ENCODE data around the gene TTLL6. TPM values are rescaled to one million over a fixed set of nuclear protein-coding genes. Genes with fewer than 3 reads are reported as not detected.

Gene TTLL6
- total RNA-seq, 4 donors from 2014 or later = 0.34 to 1.2 (median 0.89) TPM

DNA sequence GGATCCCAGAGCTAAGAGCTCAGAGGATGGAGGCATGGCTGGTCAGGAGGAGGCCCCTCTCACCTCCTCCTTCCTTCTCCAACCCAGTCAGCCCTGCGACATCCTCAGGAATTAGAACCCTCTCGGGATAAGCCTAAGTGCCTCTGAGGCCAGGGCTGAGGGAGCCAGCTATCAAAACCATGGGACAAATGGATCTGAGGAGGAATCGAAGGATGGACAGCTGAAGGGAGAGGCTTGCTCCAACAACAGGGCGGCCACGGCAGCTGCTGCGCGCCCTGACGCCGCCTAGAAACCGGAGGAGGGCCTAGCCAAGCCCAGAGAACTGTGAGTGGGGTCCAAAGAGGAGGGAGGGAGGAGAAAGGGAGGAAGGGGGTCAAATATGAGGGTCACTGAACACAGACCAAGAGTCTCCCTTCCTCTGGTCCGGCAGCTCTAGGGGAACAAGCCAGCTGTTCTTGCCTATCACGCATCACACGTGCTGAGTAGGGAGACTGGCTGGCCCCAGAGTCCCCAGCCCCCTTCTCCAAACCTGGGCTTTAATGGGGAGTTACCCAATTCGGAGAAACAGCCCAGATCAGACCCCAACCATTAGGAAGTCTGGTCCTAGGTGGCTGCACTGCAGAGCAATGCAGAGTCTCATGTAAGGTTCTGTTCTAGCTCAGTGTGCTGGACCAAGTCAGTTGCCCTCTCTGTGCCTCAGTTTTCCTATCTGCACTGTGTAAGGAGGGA lies 82.5 kb downstream of the TTLL6 start:
- Histone ChIP-seq H3K27ac (no peak overlapping the region), H3K36me3 (no peaks in the 10 kb centered on the region), H3K27me3 (peaks cover 65% of the 10 kb centered on the region), H3K4me1 (peaks cover 3 to 4% of the 10 kb centered on the region in 2 donors), H3K9me3 (no peaks in the 10 kb centered on the region), H3K4me3 (replicated peaks in 1 of 3) (no peak overlapping the region)
- WGBS, 2 donors = 4 to 5% methylated on average over 11 to 14 of the region's 14 CpGs
- DNase-seq = no peak
- TF ChIP-seq POLR2A (IDR thresholded peaks at IDR 0.05) (no peak), CTCF (IDR thresholded peaks at IDR 0.05) (no peak)
- intact Hi-C loops (cut with DNase I) = loop anchor here (10.0 kb wide), 1 partner anchor 260 kb away; the partner anchor contains the start of gene IGF2BP1

DNA sequence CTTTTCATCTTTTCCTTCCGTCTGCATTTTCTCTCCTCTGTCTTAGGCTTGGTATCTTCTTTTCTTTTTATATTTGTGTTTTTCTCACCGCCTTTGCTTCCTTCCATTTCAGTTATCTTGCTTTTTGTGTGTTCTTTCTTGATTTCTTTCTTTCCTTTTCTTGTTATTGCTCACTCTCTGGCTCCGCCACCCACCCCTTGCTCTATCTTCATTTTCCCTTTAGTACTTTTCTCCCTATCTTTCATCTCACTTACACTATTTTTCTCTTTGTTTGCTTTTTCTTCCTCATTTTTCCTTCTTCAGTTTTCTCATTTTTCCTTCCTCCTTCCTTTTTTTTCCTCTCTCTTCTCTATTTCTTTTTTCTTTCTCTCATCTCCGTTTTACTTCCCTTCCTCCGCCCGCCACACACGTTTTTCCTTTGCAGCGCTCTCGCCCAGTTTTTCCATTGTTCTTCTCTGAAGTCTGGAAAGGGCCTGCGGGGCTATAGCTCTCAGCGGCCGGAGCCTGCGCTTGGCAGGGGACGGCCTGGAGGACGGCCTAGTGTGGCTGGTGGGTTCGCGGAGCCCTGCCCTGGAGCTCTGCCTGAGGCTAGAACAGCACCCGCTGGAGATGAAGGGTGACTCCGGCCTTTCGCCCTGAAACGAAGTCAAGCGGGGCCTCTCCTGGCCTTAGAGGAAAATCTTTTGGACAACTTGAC lies 83.2 kb downstream of the TTLL6 start:
- H3K27me3 ChIP-seq = peaks cover 65% of the 10 kb centered on the region

GRCh38 chr17:48732688-48733629 lies 84.1 kb downstream of the TTLL6 start:
- H3K27me3 ChIP-seq = peaks cover 62% of the 10 kb centered on the region
- WGBS, 2 donors = 5 to 6% methylated on average over 36 to 41 of the region's 50 CpGs
- H3K4me3 ChIP-seq (replicated peaks in 1 of 3) = no peak overlapping the region
- H3K9me3 ChIP-seq = no peaks in the 10 kb centered on the region
- TF ChIP-seq CTCF (IDR thresholded peaks at IDR 0.05) = no peak
- TF ChIP-seq POLR2A (IDR thresholded peaks at IDR 0.05) = no peak
- intact Hi-C loops (cut with DNase I) = loop anchor here (10.0 kb wide), 1 partner anchor 262 kb away; the partner anchor contains the start of gene IGF2BP1
- H3K4me1 ChIP-seq = peaks cover 3 to 18% of the 10 kb centered on the region in 2 donors
- DNase-seq = no peak
- H3K36me3 ChIP-seq = no peaks in the 10 kb centered on the region
- H3K27ac ChIP-seq = no peak overlapping the region

More for the DNA sequence above, 83.2 kb downstream of the TTLL6 start:
- DNase-seq = no peak
- no peak overlapping the region for H3K27ac ChIP-seq
- TF ChIP-seq POLR2A (IDR thresholded peaks at IDR 0.05) (no peak), CTCF (IDR thresholded peaks at IDR 0.05) (no peak)
- no peaks in the 10 kb centered on the region for H3K9me3 ChIP-seq
- 11 to 14% methylated on average over 19 to 22 of the region's 22 CpGs for WGBS, 2 donors
- peaks cover 3 to 10% of the 10 kb centered on the region in 2 donors for H3K4me1 ChIP-seq
- intact Hi-C loops (cut with DNase I) = loop anchor here (10.0 kb wide), 1 partner anchor 261 kb away; the partner anchor contains the start of gene IGF2BP1
- H3K36me3 ChIP-seq = no peaks in the 10 kb centered on the region
- H3K4me3 ChIP-seq (replicated peaks in 1 of 3) = no peak overlapping the region

- intact Hi-C loops (cut with DNase I) = loop anchor here (10.0 kb wide), 1 partner anchor 263 kb away; the partner anchor contains the start of gene IGF2BP1
- H3K27ac ChIP-seq = no peak overlapping the region
- peaks cover 3 to 18% of the 10 kb centered on the region in 2 donors for H3K4me1 ChIP-seq
- H3K36me3 ChIP-seq = no peaks in the 10 kb centered on the region
- H3K27me3 ChIP-seq = peaks cover 67% of the 10 kb centered on the region
- TF ChIP-seq CTCF (IDR thresholded peaks at IDR 0.05) (no peak), POLR2A (IDR thresholded peaks at IDR 0.05) (no peak)
- DNase-seq = no peak
- H3K9me3 ChIP-seq = no peaks in the 10 kb centered on the region
- no peak overlapping the region for H3K4me3 ChIP-seq (replicated peaks in 1 of 3)
Measured at GRCh38 chr17:48731355-48731754, 85.7 kb downstream of the TTLL6 start.

Measured in thyroid gland (tissue), 4 donors.